ENCODE data around the gene GNA14.
"Not testable (repeated sequence)": the region's sequence is repeated elsewhere in the genome, so short reads cannot be mapped to it uniquely, and the experiment has no call there.

Gene GNA14

DNA sequence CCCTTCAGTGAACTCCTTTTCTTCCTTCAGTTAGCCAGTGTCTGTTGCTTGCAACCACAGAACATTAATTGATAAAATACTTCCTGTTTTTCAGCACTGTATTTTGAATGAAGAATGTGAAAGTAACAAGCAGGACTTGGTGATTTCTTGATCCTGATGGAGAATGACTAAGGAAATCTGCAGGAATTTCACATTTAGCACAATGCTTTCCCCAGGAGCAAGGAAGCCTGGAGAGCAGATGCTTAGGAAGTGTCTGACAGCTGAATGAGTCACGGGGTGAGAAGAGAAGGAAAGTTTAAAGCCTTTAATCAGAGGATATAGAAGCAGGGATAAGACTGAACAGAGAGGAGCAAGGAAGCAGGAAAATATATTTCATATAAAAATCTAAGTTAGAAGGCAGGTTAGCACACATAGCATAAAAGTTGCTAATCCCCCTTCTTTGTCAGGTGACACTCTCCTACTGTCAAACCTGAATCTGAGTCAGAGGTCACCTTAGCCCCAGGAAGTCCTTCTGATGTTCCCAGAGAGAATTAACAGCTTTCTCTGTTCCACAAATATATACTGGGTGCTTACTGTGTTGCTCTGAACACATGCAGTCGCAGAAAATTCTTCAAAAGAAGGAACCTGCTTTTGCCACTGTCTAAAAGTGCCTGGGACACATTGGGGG is 59.7 kb downstream of the GNA14 start:
- DNase-seq (ENCODE audit: low spot score), result peak; percentile 86

DNA sequence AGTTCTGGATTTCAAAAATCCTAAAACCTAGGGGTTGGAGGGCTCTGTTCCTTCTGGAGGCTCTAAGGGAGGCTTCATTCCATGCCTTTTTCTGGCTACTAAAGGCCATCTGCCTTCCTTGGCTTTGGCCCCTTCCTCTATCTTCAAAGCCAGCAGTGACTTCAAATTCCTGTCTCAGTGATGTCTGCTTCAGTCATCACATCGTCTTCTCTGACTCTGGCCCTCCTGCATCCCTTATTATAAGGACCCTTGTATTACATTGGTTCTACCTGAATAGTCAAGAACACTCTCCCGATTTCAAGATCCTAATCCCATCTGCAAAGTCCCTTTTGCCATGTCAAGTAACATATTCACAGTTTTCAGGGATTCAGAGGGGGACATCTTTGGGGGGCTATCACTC is 60.3 kb downstream of the GNA14 start:
- no peak for DNase-seq (ENCODE audit: low spot score)

DNA sequence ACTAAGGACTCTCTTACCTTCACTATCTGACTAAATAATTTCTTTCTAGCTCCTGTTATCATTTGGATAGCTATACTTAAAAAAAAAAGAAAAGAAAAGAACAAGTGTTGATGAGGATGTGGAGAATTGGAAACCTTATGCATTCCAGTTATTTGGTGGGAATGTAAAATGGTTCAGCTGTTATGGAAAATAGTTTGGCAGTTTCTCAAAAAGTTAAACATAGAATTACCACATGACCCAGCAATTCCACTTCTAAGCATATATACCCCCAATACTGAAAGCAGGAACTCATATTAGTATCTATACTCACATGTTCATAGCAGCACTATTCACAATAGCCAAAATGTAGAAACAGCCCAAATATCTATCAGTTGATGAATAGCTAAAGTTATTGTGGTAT is 61.1 kb downstream of the GNA14 start:
- DNase-seq (ENCODE audit: low spot score), result no peak

DNA sequence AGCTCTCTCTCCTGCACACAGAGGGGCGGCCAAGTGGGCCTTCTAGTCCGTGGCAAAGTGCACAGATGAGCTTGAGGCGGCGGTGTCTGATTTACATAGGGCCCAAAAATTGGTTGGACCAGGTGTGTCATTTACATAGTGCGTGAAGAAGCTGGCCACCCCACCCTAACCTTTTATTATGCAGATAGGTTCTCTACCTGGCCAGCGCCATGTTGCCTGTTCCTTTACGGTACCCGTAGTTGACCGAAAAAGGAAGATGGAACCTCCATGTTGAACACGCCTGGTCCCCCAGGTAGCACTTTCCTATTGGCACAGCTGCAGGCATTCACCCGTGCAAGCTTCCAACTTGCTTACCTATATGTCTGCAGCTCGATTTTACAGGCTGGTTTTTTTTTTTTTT is 61.5 kb downstream of the GNA14 start:
- no peak for DNase-seq (ENCODE audit: low spot score)

DNA sequence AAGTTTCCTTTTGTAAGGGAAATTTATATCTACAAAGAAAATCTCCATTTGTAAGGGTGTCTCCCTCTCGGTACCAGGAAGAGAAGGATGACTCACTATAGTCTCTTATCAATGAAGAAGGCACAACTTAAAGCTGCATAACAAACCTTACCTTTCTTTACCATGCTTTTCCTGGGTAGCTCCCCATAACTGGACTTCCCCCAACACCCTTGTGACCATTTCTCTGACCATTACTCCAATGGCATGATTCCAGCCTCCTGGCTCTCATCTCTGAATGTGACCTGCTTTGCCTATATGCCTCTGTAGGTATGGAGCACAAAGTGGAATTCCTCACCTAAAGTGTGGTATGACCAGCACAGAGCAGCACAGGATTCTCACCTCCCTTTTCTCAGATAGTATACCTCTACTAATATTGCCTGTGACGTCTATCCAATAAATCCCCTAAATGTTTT is 62.8 kb downstream of the GNA14 start:
- DNase-seq (ENCODE audit: low spot score), result no peak

DNA sequence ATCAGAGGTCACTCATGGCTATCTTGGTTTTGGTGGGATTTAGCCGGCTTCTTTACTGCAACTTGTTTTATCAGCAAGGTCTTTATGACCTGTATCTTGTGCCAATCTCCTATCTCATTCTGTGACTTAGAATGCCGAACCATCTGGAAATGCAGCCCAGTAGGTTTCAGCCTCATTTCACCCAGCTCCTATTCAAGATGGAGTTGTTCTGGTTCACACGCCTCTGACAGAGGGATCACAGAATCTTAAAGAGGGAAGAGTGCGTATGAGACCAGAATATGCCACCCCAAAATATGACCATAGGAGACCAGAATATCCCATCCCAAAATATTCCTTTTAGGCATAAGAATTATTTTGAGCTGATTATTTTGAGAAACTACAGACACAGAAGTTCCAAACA is 63.2 kb downstream of the GNA14 start:
- not testable (repeated sequence) for DNase-seq (ENCODE audit: low spot score)

DNA sequence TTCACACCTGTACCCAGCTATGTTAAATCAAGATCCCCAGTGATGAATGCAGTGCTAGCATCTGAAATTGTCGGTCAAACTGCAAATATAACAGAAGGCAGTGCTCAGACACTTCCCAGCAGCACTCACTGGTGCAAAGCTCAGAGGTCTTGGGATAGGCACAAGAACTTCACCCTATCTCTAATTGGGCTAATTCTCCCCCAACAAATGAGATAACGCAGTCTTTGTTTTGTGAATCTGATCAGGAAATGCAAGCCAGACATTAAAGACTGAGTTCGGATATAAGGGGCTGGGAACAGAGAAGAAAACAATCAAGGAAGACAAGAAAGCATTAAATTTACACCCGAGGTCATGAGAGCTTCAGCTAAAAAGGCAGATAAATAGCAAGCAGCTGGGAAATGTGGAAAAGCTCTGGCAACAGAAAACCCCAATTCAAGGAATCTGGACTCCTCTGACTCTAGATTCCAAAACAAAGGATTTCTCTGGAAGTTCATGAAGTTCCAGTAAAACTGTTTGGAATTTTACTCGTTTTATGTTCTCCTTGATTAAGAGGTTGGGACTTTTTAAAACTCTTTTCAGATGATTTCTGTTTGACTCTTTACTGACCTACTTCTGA is 65.1 kb downstream of the GNA14 start:
- no peak for DNase-seq (ENCODE audit: low spot score)

DNA sequence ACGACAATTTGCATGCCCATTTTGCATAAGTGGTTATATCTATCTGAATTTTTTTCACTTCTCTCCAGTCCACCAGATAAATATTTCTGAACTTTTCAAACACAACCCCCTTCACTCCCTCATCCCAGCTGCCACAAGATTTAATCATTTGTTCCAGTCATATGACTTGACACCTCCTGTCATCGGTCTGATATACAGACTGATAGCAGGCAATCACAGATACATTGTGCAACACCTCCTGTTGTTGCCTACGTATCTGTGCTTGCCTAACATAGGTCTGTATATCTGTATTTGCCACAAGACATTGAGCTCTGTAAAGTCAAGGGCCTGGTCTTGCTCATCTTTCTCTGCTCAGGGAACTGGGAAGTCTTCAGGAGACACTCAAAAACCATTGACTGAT is 65.6 kb downstream of the GNA14 start:
- DNase-seq (ENCODE audit: low spot score), result no peak

DNA sequence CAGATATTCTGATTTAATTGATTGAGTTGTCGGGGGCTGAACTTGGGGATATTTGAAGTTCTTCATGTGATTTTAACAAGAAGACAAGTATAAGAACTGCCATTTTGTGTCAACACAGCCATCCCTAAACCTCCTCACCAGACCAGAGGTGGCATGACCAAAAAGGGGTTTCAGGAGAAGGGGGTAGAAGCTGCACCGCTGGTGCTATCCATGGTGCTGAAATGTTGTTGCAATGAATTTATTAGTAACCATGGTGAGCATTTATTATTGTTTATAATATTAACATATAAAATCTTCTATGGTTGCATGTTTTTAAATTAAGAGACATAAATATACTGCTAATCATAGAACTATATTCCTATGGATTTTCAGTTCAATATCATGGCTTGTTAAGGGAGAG is 72.3 kb downstream of the GNA14 start:
- no peak for DNase-seq (ENCODE audit: low spot score)

DNA sequence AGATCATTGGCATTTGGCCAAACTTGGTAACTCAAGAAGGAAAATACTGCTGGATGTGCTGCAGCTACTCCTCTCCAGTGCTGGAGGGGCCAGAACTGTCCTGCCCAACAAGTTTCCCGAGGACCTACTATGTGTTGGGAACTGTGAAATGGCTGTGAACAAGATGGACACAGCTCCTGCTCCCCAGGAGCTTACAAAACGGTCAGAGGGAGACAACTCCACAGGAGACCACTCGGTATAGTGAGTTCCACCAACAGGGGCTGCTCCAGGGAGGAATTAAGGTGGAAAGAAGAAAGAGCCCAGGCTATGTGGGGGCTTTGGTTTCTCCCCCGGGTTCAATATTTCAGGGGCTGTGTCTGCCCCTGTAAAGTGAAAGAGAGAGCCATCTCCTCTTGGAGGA is 78.8 kb downstream of the GNA14 start:
- no peak for DNase-seq (ENCODE audit: low spot score)

DNA sequence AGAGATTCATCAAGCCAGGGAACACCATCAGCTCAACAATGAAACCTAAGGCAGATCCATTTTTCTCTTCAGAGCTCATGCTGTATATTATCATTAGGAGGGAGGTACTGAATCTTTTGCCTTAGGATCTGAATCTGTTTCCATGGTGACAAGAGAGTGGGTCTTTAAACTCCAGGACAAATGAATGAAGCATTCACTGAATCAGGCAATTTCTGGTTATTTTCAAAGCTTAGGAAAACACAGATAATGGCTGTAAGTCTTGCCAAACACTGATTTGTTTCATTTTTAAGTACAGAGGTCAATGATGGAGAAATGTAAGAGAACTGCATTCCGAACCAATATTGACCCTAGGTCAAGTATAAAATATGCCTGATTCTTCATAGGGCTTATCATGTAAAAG is 84.9 kb downstream of the GNA14 start:
- no peak for DNase-seq (ENCODE audit: low spot score)

DNA sequence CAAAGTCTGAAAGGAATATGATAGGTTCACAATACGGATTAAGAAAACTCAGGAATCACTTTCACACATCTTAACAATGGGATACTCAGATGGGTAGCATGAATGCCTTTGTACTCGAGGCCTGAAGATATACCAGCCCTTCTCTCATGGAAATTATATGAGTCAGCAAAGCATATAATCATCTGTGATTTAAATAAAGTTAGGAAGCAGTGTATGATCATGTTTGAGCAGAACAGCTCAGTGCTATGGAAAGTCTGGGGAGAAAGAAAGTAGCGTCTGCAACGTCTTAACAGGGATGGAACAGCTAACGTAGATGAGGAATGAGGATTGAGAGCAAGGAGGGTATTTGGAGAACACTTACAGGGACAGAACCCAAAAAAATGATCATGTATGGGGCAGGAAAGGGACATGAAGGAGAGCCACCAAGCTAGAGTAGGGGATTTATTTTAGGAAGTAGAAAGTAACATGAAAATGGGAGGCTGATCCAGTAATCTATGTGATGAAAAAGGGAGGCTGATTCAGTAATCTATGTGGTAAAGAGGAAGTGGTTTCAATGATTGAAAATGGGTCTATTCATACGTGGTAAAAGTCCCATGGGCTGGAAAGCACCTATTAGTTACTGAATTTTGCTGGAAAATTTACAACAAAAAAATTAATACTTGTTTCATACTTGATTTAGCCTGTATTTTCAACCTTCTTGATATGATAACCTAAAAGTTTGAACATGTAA is 85.9 kb downstream of the GNA14 start:
- DNase-seq (ENCODE audit: low spot score), result no peak

DNA sequence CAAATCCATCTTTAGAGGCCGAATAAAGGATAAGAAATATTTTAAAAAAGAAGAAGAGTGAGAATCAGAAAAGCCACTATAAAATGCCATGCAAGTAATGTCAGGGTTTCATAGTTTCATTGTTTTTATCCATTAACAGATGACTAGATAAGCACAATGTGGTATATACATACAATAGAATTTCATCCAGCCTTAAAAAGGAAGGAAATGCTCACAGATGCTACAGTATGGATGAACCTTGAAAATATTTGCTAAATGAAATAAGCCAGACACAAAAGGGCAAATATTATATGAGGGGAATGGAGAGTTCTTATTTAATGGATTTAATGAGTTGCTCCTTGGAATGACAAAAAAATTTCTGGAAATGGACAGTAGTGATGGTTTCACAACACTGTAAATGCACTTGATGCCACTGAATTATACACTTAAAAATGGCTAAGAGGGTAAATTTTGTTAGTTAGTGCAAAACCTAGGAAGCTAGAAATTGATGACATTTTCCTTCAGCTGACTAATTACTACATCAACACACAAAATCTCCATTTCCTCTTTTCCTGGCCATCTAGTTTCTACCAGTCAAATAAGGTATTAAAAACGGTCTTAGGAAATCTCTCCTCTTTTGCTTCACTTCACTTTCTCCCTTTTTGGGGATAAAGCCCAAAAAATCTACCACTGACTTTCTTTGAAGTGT is 86.6 kb downstream of the GNA14 start:
- no peak for DNase-seq (ENCODE audit: low spot score)

DNA sequence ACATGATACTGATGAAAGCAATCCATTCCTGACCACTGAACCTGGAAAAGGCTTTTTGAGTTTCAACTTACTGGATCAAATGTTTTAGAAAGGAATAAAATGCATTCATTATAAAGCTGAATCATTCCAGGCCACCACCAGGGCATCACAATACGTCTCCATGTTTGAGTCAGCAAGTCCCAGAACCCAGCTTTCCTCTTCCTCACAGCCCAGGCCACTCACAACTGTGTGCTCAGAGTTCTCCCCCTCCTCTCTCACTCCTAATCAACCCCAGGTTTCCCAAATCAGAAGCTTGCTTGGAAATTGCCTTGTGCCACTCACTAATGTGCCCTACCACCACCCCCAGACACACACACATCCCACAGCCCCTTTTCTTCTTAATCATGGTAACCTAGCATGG is 91.7 kb downstream of the GNA14 start:
- DNase-seq (ENCODE audit: low spot score), result no peak

DNA sequence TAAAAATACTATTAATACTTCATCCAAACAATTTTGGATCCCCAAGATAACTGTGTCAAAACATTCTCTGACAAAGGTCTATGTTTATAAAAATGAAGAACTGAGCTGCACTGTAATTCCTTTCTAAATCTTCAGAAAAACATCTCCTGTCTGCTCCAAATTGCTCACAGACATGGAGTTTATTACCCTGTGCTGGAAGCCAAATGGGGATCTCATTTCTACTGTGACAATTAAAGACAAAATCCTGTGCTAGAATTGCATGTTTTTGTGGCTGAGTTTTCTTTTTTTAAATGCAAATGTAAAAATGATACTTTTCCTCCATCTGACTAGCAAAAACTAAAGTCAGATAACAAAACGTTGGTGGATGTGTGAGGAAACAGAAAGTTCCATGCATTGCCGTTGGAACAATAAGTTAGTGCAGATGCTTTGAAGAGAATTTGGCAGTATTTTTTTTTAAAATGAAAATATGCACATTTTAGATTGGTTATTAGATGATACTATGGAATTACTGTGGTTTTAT is 93.5 kb downstream of the GNA14 start:
- no peak for DNase-seq (ENCODE audit: low spot score)

DNA sequence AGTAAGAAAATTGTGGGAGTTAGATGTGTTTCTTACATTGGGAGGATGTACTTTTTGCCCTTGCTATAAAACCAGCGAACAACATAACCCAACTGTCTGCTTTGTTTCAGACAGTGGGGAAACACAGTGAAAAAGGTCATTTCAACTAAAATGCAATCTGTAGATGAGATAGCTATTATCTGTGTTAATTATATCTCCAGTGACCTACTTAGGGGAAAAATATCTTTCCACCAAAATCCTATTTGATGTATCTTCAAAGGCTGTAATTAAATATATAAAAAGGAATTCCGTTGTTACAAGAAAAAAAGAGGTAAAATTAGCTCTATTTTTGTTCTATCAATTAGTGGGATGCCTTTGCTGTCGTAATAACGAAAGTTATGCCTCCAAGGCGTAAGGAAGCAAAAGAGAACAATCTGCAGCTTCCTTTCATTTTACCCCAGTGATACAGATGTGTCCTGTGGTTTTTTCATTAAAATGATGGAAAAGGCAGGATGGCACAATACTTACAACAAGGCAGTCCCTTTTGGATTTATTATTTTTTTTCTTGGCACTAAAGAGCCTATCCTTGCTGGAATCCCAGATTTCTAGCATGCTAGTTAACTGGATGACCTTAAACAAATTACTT is 100.9 kb downstream of the GNA14 start:
- no peak for DNase-seq (ENCODE audit: low spot score)

DNA sequence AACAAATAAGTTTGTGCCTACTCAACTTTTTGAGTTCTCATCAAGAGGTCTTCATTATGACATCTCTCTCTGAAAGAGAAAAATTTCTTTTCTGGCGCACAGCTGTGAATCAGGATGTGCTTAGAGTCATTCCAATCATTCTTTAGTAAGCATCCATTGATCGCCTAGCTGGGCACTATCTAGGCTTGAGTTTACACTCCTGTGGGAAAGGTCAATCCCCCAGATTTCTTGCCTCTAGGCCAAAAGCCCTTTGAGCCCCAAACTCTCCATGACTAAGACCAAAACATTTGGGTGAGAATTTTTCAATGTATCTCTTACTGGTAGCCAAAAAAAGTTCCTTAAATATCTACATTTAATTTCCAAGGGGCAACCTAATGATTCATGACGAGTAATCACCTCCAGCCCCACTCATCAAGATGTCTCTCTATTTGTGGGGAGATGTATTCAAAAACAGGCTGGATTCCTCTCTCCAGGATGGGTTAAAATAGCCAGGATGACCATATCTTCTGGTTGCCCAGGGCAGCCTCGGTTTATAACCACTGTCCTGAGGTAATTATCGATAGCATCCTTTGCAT is 101.7 kb downstream of the GNA14 start:
- DNase-seq (ENCODE audit: low spot score), result no peak

DNA sequence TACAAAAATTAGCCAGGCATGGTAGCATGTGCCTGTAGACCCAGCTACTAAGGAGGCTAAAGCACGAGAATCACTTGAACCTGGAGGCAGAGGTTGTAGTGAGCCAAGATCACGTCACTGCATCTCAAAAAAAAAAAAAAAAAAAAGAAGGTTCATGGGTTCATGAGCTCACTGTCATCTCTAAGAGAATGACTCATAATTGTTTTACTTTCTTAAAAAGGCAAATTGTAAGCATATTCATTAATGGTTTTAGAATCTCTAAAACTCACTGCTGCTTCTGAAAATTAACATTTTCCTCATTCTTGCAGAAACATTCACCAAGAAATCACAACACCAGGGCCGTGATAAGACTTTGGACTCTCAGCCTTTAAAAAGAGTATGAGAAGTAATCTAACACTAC is 103.6 kb downstream of the GNA14 start:
- no peak for DNase-seq (ENCODE audit: low spot score)

DNA sequence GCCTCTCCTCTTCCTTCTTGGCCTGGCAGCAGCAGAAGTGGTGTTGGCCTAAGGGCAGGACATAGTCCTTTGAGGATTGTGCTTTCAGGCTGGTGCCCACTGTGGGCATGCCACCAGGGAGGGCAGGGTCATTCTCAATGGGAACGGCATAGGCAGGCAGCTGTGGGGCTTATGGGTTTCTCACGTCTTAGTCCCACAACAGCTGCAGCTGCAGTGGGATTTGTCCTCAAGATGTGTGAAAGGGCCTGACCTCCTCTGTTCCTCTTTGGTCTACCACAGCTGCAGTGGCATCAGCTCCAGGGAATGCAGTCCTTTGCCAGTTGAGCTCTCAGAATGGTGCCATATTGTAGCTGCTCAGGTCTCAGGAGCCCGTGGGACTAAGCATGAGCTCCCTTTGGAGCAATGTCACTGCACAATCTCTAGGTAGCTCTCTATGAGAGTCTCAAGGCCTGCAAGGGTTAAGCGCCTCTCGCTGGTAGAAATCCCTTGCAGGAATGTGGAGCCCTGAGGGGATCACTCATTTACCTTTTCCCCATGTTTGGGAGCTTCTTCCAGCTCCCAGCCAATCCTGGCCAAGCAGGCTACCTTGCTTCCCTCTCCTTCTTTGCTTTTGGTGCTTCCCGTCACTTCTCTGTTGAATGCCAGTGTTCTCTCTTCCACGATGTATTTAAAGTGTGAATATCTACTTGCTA is 104.8 kb downstream of the GNA14 start:
- DNase-seq (ENCODE audit: low spot score), result no peak

DNA sequence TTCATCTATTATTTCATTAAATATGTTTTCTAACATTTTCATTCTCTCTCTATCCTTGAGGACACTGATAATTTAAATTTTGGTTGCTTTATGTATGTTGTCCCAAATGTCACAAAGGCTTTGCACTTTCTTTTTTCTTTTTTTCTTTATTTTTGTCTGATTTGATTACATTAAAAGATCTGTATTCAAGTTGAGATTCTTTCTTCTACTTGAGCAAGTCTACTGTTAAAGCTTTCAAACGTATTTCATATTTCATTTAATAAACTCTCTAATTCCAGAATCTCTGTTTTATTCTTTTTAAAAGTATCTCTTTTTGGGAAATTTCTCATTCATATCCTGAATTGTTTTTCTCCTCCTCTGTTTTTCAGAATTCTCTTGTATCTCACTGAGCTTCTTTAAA is 106.5 kb downstream of the GNA14 start:
- DNase-seq (ENCODE audit: low spot score), result no peak

DNA sequence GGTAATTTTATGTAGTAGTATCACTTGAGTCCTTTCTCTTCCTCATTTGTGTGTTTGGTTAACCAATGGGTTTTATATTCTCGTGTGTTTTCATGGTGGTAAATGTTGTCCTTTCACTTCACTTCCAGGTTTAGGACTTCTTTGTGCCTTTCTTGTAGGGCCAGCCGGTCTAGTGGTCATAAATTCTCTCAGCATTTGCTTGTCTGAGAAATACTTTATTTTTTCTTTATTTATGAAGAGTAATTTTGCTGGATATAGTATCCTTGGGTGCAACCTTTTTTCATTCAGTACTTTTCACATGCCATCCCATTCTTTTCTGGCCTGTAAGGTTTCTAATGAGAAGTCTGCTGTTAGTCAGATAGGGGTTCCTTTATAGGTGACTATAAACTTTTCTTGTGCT is 107.1 kb downstream of the GNA14 start:
- DNase-seq (ENCODE audit: low spot score), result no peak

All from GM03348 (cell line).